Body of pancreas (tissue), 4 donors: ENCODE data around the gene COX4I2. TPM values are rescaled to one million over a fixed set of nuclear protein-coding genes. Genes with fewer than 3 reads are reported as not detected.
"Not testable (repeated sequence)": the region's sequence is repeated elsewhere in the genome, so short reads cannot be mapped to it uniquely, and the experiment has no call there.

Experiments used
- ATAC-seq: fragments of 150-250 bp; one replicate; pipeline ENCODE4 v1.9.1; 2016
- DNase-seq, 4 donors: peaks; one replicate each; pipeline ENCODE4 v3.0.0-alpha.2; 2019
- H3K27ac ChIP-seq, 4 donors: fragments of 200-600 bp; sonication (generic); 1 replicate in 3 of 4; 2 replicates in 1 of 4; pipeline versions ENCODE4 v1.5.1 to v1.6.1; 2016 to 2019; ENCODE audit warnings: mild to moderate bottlenecking in 1 of 4, mixed read lengths in 1 of 4, moderate library complexity in 1 of 4
- H3K27me3 ChIP-seq, 2 donors: fragments of 200-600 bp; sonication (generic); one replicate each; pipeline ENCODE4 v1.6.0; 2016; ENCODE audit warnings: mild to moderate bottlenecking in 1 of 2
- H3K36me3 ChIP-seq, 2 donors: fragments of 200-600 bp; sonication (generic); replicated peaks in 1 of 2; 2 replicates each; pipeline ENCODE4 v1.5.1; 2016; ENCODE audit warnings: low read depth in 2 of 2; ENCODE audit not compliant: insufficient read depth in 1 of 2
- H3K4me1 ChIP-seq: fragments of 200-600 bp; sonication (generic); one replicate; pipeline ENCODE4 v1.6.0; 2016
- H3K4me3 ChIP-seq, 2 donors: fragments of 200-600 bp; sonication (generic); 1 replicate in 1 of 2; 2 replicates in 1 of 2; pipeline ENCODE4 v1.5.1; 2016 to 2019
- H3K9me3 ChIP-seq, 3 donors: fragments of 200-600 bp; sonication (generic); 1 replicate in 2 of 3; 2 replicates in 1 of 3; pipeline ENCODE4 v1.5.1; 2016
- POLR2A ChIP-seq, 3 donors: fragments of 450-650 bp; IDR thresholded peaks; one replicate each; pipeline ENCODE4 v1.6.1; 2016; ENCODE audit warnings: antibody characterized with exemption in 3 of 3, mild to moderate bottlenecking in 2 of 3
- WGBS, 2 donors: methylation state at CpG; one replicate each; pipeline ENCODE4 v1.1.5; 2017; 5-methylcytosine and 5-hydroxymethylcytosine counted together
- intact Hi-C: fragments of 100-400 bp; cut with DNase I; formaldehyde crosslinking; loops from one replicate; pipeline ENCODE4 v1.15.1; 2023
- total RNA-seq, 2 donors: library from RNA; depleted of rRNA; stranded (reverse); fragments of >200 nt; gene quantifications; one replicate each; pipeline ENCODE4 v1.1.0, GENCODE V29; 2016
- TF ChIP-seq, protein P1 (sequence below), 7 experiments: fragments of 450-650 bp in 4 of 7; fragments of 200-600 bp in 3 of 7; sonication (generic) in 3 of 7; IDR thresholded peaks; one replicate each; pipeline ENCODE4 v1.5.1; 2016 to 2019; ENCODE audit warnings: antibody characterized with exemption in 7 of 7

The COX4I2 gene
- total RNA-seq, 2 donors from 2014 or later = not detected

DNA sequence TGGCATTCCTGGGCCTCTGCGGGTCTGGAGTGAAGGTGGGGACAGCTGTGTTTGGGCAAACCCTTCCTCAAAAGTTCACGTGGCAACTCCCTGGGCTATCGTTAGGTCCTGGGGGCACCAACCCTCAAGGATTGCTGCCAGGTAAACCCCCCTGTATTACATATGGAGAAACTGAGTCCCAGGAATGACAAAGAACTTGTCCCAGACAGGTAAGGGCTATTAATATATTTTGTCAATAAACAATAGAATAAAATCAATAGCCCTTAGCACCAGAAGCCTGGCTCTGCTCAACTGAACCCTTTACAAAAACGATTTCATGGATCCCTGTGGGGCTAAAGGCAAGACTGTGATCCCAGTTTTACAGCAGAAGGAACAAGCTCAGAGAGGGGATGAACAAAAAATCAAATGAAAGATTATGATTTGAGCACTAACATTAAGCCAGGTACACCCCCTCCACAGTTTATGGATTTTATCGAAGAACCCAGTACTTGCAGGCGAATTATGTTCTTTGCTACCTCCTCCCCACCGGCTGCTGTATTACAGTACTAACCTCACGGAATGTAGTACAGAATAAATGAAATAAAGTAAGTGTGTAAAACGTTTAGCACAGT, 30.0 kb upstream of the COX4I2 start:
- no peak overlapping the region for H3K4me3 ChIP-seq
- no peaks in the 10 kb centered on the region for H3K27me3 ChIP-seq
- intact Hi-C loops = no loop called here
- 47 to 50% methylated on average over 8 to 9 of the region's 9 CpGs for whole genome bisulfite sequencing, 2 donors
- H3K9me3 ChIP-seq = no peaks in the 10 kb centered on the region
- H3K4me1 ChIP-seq = peaks cover 79% of the 10 kb centered on the region
- no peak for DNase-seq
- no peak for TF ChIP-seq POLR2A (IDR thresholded peaks at IDR 0.05)
- TF ChIP-seq, protein P1, sequence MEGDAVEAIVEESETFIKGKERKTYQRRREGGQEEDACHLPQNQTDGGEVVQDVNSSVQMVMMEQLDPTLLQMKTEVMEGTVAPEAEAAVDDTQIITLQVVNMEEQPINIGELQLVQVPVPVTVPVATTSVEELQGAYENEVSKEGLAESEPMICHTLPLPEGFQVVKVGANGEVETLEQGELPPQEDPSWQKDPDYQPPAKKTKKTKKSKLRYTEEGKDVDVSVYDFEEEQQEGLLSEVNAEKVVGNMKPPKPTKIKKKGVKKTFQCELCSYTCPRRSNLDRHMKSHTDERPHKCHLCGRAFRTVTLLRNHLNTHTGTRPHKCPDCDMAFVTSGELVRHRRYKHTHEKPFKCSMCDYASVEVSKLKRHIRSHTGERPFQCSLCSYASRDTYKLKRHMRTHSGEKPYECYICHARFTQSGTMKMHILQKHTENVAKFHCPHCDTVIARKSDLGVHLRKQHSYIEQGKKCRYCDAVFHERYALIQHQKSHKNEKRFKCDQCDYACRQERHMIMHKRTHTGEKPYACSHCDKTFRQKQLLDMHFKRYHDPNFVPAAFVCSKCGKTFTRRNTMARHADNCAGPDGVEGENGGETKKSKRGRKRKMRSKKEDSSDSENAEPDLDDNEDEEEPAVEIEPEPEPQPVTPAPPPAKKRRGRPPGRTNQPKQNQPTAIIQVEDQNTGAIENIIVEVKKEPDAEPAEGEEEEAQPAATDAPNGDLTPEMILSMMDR (IDR thresholded peaks at IDR 0.05) = no peak
- no peak for ATAC-seq
- H3K36me3 ChIP-seq = no peaks in the 10 kb centered on the region
- peak overlapping the region; percentile 60 to 73 (median 71) for H3K27ac ChIP-seq

DNA sequence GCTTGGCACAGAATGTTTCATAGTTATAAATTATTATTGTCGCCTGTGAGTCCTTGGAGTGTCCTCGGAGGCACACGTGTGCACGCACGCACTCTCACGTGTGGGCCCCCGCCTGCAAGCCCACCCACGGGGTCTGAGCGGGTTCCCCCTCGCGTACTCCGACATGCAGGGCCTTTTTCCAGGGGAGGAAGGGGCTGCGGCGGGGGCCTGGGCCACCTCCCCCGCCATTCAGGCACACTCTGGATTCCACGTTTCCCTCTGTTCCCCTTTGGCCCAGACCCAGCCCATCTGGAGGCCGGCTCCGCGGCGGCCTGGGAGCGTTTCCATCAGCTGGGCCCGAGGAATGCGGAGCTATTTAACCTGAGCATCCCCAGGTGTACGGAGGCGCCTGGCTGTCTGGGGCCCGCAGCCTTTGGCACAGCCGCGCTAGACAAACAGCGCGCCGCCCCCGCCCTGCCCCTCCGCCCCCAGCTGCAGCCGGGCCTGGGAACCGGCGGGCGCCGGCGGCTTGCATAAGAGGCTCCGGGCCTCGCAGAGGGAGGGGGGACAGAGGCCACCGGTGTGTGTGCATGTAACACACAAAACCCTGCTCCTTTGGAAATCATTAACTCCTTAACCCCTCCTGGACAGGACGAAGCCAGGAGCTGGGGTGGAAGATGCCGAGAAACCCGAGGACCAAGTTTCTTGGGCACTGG, 29.3 kb upstream of the COX4I2 start:
- TF ChIP-seq POLR2A (IDR thresholded peaks at IDR 0.05) = peak in 1 of 3 donors; percentile 11
- TF ChIP-seq, protein P1 (IDR thresholded peaks at IDR 0.05) = no peak
- WGBS, 2 donors = 23 to 28% methylated on average over 7 to 44 of the region's 45 CpGs
- intact Hi-C loops = no loop called here
- peaks cover 80% of the 10 kb centered on the region for H3K4me1 ChIP-seq
- no peak overlapping the region for H3K4me3 ChIP-seq
- DNase-seq (peak; percentile 79 to 85 (median 82)), ATAC-seq (peak; percentile 41)
- peak overlapping the region; percentile 60 to 73 (median 71) for H3K27ac ChIP-seq
- H3K9me3 ChIP-seq = no peaks in the 10 kb centered on the region
- no peaks in the 10 kb centered on the region for H3K36me3 ChIP-seq
- no peaks in the 10 kb centered on the region for H3K27me3 ChIP-seq

DNA sequence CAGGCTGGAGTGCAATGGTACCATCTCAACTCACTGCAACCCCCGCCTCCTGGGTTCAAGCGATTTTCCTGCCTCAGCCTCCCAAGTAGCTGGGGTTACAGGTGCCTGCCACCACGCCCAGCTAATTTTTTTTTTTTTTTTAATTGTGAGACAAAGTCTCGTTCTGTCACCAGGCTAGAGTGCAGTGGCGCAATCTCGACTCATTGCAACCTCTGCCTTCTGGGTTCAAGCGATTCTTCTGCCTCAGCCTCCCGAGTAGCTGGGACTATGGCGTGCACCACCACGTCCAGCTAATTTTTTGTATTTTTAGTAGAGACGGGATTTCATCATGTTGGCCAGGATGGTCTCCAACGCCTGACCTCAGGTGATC, 25.5 kb upstream of the COX4I2 start:
- 73 to 78% methylated on average over 12 of the region's 12 CpGs for WGBS, 2 donors
- H3K27me3 ChIP-seq, ATAC-seq, H3K36me3 ChIP-seq, DNase-seq, H3K9me3 ChIP-seq, H3K4me3 ChIP-seq: not testable (repeated sequence)
- Histone ChIP-seq H3K27ac (peak overlapping the region in 2 of 4 donors; percentile 12 to 54), H3K4me1 (peaks cover 45% of the 10 kb centered on the region)
- intact Hi-C loops = loop anchor here (5.0 kb wide), 1 partner anchor 45 kb away; no protein-coding TSS in a partner anchor

DNA sequence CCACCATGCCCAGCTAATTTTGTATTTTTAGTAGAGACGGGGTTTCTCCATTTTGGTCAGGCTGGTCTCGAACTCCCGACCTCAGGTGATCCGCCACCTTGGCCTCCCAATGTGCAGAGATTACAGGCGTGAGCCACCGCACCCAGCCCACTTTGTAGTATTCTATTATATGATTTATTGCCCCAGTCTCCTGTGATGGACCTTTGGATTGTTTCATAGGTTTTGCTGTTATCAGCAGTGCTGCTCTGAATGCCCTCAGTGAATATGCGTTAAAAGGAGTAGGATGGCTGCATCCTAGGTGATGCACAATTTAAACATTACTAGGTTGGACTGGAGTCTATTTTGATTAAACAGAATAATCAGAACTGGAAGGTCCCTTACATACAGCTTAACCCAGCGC, 22.3 kb upstream of the COX4I2 start:
- Histone ChIP-seq H3K9me3 (no peaks in the 10 kb centered on the region), H3K4me3 (no peak overlapping the region), H3K4me1 (peaks cover 22% of the 10 kb centered on the region), H3K36me3 (no peaks in the 10 kb centered on the region), H3K27me3 (no peaks in the 10 kb centered on the region), H3K27ac (no peak overlapping the region)
- DNase-seq (no peak), ATAC-seq (no peak)
- intact Hi-C loops = no loop called here
- 78 to 84% methylated on average over 8 of the region's 8 CpGs for WGBS, 2 donors
- TF ChIP-seq POLR2A (IDR thresholded peaks at IDR 0.05) = no peak
- TF ChIP-seq, protein P1 (IDR thresholded peaks at IDR 0.05) = no peak

DNA sequence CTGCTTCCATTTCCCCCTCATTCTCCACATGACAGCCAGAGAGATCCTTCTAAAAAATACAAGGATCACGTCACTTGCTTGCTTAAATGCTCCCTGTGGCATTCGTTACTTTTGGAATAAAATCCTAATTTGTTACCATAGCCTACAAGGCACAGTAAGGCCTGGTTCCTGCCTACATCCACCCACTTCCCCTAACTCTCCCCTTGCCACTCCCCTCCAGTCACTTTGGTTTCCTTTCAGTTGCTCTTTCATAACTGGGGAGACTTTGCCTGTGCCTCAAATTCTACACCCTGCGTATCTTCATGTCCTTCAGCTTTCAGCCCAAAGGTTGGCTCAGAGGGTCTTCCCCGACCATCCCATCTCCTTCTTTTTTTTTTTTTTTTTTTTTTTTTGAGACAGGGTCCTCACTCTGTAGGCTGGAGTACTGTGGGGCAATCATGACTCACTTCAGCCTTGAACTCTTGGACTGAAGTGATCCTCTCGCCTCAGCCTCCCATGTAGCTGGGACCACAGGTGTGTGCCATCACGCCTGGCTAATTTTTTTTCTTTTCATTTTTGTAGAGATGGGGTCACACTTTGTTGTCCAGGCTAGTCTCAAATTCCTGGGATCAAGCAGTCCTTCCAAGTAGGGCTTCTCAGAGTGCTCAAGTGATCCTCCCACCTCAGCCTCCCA, 20.1 kb upstream of the COX4I2 start:
- no peaks in the 10 kb centered on the region for H3K9me3 ChIP-seq
- 81 to 84% methylated on average over 6 of the region's 6 CpGs for WGBS, 2 donors
- H3K4me3 ChIP-seq = no peak overlapping the region
- intact Hi-C loops = no loop called here
- no peak overlapping the region for H3K27ac ChIP-seq
- H3K36me3 ChIP-seq = no peaks in the 10 kb centered on the region
- H3K4me1 ChIP-seq = peaks cover 15% of the 10 kb centered on the region
- DNase-seq (no peak), ATAC-seq (no peak)
- H3K27me3 ChIP-seq = no peaks in the 10 kb centered on the region
- no peak for TF ChIP-seq POLR2A (IDR thresholded peaks at IDR 0.05)
- TF ChIP-seq, protein P1 (IDR thresholded peaks at IDR 0.05) = no peak
